ENCODE results near the gene NTRK2. TPM values are rescaled to one million over a fixed set of nuclear protein-coding genes. Genes with fewer than 3 reads are reported as not detected.

The NTRK2 gene
- total RNA-seq, 2 experiments from 2014 or later = 0.06 TPM; not detected in 1

GRCh38 chr9:84953797-84954705 is 284.5 kb downstream of the NTRK2 start:
- Histone ChIP-seq H3K9me3 (ENCODE audit: low read length) (no peaks in the 10 kb centered on the region), H3K4me1 (ENCODE audit: insufficient read depth, low read length, poor library complexity, severe bottlenecking) (no peaks in the 10 kb centered on the region), H2AFZ (ENCODE audit: low read length) (no peak overlapping the region), H3K79me2 (ENCODE audit: insufficient read depth, low read depth, low read length) (no peaks in the 10 kb centered on the region), H3K9me2 (ENCODE audit: insufficient read depth, low read length) (no peaks in the 10 kb centered on the region), H4K20me1 (ENCODE audit: insufficient read depth, low read length) (no peaks in the 10 kb centered on the region), H3K4me2 (ENCODE audit: low read length) (no peak overlapping the region), H3K4me3 (ENCODE audit: low read depth, low read length, poor library complexity, severe bottlenecking) (no peak overlapping the region), H3K27ac (ENCODE audit: low read depth, low read length, poor library complexity, severe bottlenecking) (no peak overlapping the region), H3K36me3 (ENCODE audit: insufficient read depth, low read length) (no peaks in the 10 kb centered on the region)
- no peak for TF ChIP-seq EZH2phosphoT487 (IDR thresholded peaks at IDR 0.05; ENCODE audit: borderline replicate concordance, low read depth, low read length)
- peak; percentile 84 for TF ChIP-seq CTCF (conservative IDR thresholded peaks at IDR 0.05; ENCODE audit: low read length)
- CTCF ChIA-PET (ENCODE audit: unreplicated experiment) = no interaction called here
- peak; percentile 32 for DNase-seq (ENCODE audit: low spot score)
- no TSS peak for BruUV-seq (replicated peaks)
- intact Hi-C loops (cut with micrococcal nuclease; ENCODE audit: unreplicated experiment) = no loop called here
- POLR2A ChIA-PET = no interaction called here

- Histone ChIP-seq H4K20me1 (ENCODE audit: insufficient read depth, low read length) (no peaks in the 10 kb centered on the region), H3K4me2 (ENCODE audit: low read length) (no peak overlapping the region), H3K27ac (ENCODE audit: low read depth, low read length, poor library complexity, severe bottlenecking) (no peak overlapping the region), H3K4me3 (ENCODE audit: low read depth, low read length, poor library complexity, severe bottlenecking) (no peak overlapping the region), H3K9me2 (ENCODE audit: insufficient read depth, low read length) (no peaks in the 10 kb centered on the region), H3K36me3 (ENCODE audit: insufficient read depth, low read length) (no peaks in the 10 kb centered on the region), H3K4me1 (ENCODE audit: insufficient read depth, low read length, poor library complexity, severe bottlenecking) (no peaks in the 10 kb centered on the region), H3K79me2 (ENCODE audit: insufficient read depth, low read depth, low read length) (no peaks in the 10 kb centered on the region), H3K9me3 (ENCODE audit: low read length) (no peaks in the 10 kb centered on the region), H2AFZ (ENCODE audit: low read length) (no peak overlapping the region)
- ChIA-PET CTCF (ENCODE audit: unreplicated experiment) (no interaction called here), POLR2A (no interaction called here)
- no peak for DNase-seq (ENCODE audit: low spot score)
- TF ChIP-seq CTCF (conservative IDR thresholded peaks at IDR 0.05; ENCODE audit: low read length) (no peak), EZH2phosphoT487 (IDR thresholded peaks at IDR 0.05; ENCODE audit: borderline replicate concordance, low read depth, low read length) (no peak)
- intact Hi-C loops (cut with micrococcal nuclease; ENCODE audit: unreplicated experiment) = no loop called here
- no TSS peak for BruUV-seq (replicated peaks)
Observed at GRCh38 chr9:84955155-84955554, 285.6 kb downstream of the NTRK2 start.

GRCh38 chr9:84955971-84956370 is 286.4 kb downstream of the NTRK2 start:
- POLR2A ChIA-PET = interaction anchor here (0.5 kb wide), 1 partner anchor 17 kb away, joined by 3 read pairs; no protein-coding TSS in a partner anchor
- Histone ChIP-seq H3K4me2 (ENCODE audit: low read length) (no peak overlapping the region), H4K20me1 (ENCODE audit: insufficient read depth, low read length) (no peaks in the 10 kb centered on the region), H3K9me2 (ENCODE audit: insufficient read depth, low read length) (no peaks in the 10 kb centered on the region), H3K79me2 (ENCODE audit: insufficient read depth, low read depth, low read length) (no peaks in the 10 kb centered on the region), H2AFZ (ENCODE audit: low read length) (no peak overlapping the region), H3K9me3 (ENCODE audit: low read length) (no peaks in the 10 kb centered on the region), H3K4me1 (ENCODE audit: insufficient read depth, low read length, poor library complexity, severe bottlenecking) (no peaks in the 10 kb centered on the region), H3K36me3 (ENCODE audit: insufficient read depth, low read length) (no peaks in the 10 kb centered on the region), H3K27ac (ENCODE audit: low read depth, low read length, poor library complexity, severe bottlenecking) (no peak overlapping the region), H3K4me3 (ENCODE audit: low read depth, low read length, poor library complexity, severe bottlenecking) (no peak overlapping the region)
- no TSS peak for BruUV-seq (replicated peaks)
- TF ChIP-seq EZH2phosphoT487 (IDR thresholded peaks at IDR 0.05; ENCODE audit: borderline replicate concordance, low read depth, low read length) = no peak
- no peak for TF ChIP-seq CTCF (conservative IDR thresholded peaks at IDR 0.05; ENCODE audit: low read length)
- no peak for DNase-seq (ENCODE audit: low spot score)
- CTCF ChIA-PET (ENCODE audit: unreplicated experiment) = no interaction called here
- intact Hi-C loops (cut with micrococcal nuclease; ENCODE audit: unreplicated experiment) = no loop called here

All from OCI-LY7 (cell line).